Measurements from ENCODE around the gene COMT. TPM values are rescaled to one million over a fixed set of nuclear protein-coding genes. Genes with fewer than 3 reads are reported as not detected.

The COMT gene
- total RNA-seq, 1 experiment from 2014 or later, result 30.8 TPM

GRCh38 chr22:19980766-19981165 lies 39.2 kb downstream of the COMT start (continued):
- TF ChIP-seq, protein P1, sequence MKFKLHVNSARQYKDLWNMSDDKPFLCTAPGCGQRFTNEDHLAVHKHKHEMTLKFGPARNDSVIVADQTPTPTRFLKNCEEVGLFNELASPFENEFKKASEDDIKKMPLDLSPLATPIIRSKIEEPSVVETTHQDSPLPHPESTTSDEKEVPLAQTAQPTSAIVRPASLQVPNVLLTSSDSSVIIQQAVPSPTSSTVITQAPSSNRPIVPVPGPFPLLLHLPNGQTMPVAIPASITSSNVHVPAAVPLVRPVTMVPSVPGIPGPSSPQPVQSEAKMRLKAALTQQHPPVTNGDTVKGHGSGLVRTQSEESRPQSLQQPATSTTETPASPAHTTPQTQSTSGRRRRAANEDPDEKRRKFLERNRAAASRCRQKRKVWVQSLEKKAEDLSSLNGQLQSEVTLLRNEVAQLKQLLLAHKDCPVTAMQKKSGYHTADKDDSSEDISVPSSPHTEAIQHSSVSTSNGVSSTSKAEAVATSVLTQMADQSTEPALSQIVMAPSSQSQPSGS (CRISPR knock-in tag; IDR thresholded peaks at IDR 0.05; ENCODE audit: borderline replicate concordance, low read depth), result no peak
- TF ChIP-seq USF1 (CRISPR knock-in tag; IDR thresholded peaks at IDR 0.05) (no peak), ZNF263 (CRISPR knock-in tag; IDR thresholded peaks at IDR 0.05; ENCODE audit: low read depth) (no peak)
- TF ChIP-seq, protein P2, sequence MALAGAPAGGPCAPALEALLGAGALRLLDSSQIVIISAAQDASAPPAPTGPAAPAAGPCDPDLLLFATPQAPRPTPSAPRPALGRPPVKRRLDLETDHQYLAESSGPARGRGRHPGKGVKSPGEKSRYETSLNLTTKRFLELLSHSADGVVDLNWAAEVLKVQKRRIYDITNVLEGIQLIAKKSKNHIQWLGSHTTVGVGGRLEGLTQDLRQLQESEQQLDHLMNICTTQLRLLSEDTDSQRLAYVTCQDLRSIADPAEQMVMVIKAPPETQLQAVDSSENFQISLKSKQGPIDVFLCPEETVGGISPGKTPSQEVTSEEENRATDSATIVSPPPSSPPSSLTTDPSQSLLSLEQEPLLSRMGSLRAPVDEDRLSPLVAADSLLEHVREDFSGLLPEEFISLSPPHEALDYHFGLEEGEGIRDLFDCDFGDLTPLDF (CRISPR knock-in tag; IDR thresholded peaks at IDR 0.05), result no peak

DNA sequence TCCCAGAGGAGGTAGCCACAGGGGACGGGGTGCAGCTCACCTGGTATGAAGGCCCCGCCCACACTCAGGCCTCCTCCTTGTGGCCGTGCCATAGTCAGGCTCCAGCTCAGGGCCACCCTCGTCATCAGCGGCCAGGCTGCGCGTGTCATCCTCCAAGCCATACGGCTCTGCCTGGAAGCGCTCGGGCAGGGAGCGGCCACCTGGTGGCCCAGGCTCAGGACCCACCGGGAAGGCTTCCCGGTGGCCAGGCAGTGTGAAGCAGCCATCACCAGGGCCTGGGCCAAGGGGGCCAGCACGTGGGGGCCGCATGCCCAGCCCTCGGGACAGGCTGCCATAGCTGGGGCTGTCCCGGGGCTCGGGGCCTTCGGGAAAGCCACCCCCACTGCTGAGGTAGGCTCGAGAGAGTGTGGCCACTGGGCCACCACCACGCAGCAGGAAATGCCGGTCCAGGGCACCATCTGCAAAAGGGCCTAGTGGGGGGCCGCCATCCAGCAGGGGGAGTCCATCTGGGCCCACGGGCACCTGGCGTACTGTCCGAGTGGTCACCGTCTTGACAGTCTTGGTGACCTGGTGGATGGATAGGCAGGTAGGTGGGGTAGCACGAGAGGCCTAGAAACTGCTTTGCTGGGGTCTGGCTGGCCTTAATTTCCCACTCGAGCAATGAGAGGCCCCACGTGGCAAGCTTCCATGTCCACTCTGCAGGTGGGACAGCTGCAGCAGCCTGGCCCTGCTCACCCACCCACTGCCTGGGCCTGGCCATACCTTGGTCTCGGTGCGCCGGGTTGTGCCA lies 39.8 kb downstream of the COMT start:
- CTCF ChIA-PET, result interaction anchor here (0.8 to 1.0 kb wide), 2 partner anchors 10 to 32 kb away, joined by 3 read pairs; no protein-coding TSS in a partner anchor
- H3K9me3 Mint-ChIP-seq, result no peaks in the 10 kb centered on the region
- no peak for DNase-seq (ENCODE audit: low spot score)
- H3K27ac Mint-ChIP-seq, result no peak overlapping the region
- H3K4me1 Mint-ChIP-seq, result peaks cover 5% of the 10 kb centered on the region; the same call in 1 of the 2 replicates
- H3K27me3 Mint-ChIP-seq (ENCODE audit: low read depth), result no peaks in the 10 kb centered on the region
- H3K4me3 Mint-ChIP-seq, result no peak overlapping the region
- TF ChIP-seq, protein P3, sequence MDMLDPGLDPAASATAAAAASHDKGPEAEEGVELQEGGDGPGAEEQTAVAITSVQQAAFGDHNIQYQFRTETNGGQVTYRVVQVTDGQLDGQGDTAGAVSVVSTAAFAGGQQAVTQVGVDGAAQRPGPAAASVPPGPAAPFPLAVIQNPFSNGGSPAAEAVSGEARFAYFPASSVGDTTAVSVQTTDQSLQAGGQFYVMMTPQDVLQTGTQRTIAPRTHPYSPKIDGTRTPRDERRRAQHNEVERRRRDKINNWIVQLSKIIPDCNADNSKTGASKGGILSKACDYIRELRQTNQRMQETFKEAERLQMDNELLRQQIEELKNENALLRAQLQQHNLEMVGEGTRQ (CRISPR knock-in tag; IDR thresholded peaks at IDR 0.05), result no peak
- TF ChIP-seq NR1H2 (CRISPR knock-in tag; IDR thresholded peaks at IDR 0.05) (no peak), ZNF317 (CRISPR knock-in tag; IDR thresholded peaks at IDR 0.05; ENCODE audit: borderline replicate concordance, low read depth) (no peak), PRDM15 (CRISPR knock-in tag; IDR thresholded peaks at IDR 0.05) (no peak; the same call in 1 of the 2 replicates)
- TF ChIP-seq, protein P4, sequence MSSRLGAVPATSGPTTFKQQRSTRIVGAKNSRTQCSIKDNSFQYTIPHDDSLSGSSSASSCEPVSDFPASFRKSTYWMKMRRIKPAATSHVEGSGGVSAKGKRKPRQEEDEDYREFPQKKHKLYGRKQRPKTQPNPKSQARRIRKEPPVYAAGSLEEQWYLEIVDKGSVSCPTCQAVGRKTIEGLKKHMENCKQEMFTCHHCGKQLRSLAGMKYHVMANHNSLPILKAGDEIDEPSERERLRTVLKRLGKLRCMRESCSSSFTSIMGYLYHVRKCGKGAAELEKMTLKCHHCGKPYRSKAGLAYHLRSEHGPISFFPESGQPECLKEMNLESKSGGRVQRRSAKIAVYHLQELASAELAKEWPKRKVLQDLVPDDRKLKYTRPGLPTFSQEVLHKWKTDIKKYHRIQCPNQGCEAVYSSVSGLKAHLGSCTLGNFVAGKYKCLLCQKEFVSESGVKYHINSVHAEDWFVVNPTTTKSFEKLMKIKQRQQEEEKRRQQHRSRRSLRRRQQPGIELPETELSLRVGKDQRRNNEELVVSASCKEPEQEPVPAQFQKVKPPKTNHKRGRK (CRISPR knock-in tag; IDR thresholded peaks at IDR 0.05; ENCODE audit: borderline replicate concordance), result no peak
- TF ChIP-seq, protein P5, sequence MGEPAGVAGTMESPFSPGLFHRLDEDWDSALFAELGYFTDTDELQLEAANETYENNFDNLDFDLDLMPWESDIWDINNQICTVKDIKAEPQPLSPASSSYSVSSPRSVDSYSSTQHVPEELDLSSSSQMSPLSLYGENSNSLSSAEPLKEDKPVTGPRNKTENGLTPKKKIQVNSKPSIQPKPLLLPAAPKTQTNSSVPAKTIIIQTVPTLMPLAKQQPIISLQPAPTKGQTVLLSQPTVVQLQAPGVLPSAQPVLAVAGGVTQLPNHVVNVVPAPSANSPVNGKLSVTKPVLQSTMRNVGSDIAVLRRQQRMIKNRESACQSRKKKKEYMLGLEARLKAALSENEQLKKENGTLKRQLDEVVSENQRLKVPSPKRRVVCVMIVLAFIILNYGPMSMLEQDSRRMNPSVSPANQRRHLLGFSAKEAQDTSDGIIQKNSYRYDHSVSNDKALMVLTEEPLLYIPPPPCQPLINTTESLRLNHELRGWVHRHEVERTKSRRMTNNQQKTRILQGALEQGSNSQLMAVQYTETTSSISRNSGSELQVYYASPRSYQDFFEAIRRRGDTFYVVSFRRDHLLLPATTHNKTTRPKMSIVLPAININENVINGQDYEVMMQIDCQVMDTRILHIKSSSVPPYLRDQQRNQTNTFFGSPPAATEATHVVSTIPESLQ (CRISPR knock-in tag; IDR thresholded peaks at IDR 0.05), result no peak
- peaks cover 6% of the 10 kb centered on the region; the same call in 1 of the 2 replicates for H3K36me3 Mint-ChIP-seq
- POLR2A ChIA-PET, result no interaction called here
- no peak for ATAC-seq

All from WTC11 (cell line).